Neural crest cell (in vitro differentiated cells): ENCODE data around the gene IFFO2. TPM values are rescaled to one million over a fixed set of nuclear protein-coding genes. Genes with fewer than 3 reads are reported as not detected.
A peak's percentile ranks its signal among the peaks of the same experiment; 100 is the strongest.

Source experiments
- DNase-seq: peaks from one replicate; pipeline ENCODE4 v3.0.0; 2021; ENCODE audit warnings: low read depth, mixed read lengths, low spot score
- H3K27ac Mint-ChIP-seq: one replicate; pipeline ENCODE4 v1.8.0; 2021; ENCODE audit warnings: mild to moderate bottlenecking, mixed read lengths; ENCODE audit not compliant: unreplicated experiment
- H3K27me3 Mint-ChIP-seq: 2 replicates; pipeline ENCODE4 v1.8.0; 2021; ENCODE audit warnings: low read depth, mild to moderate bottlenecking, mixed read lengths
- H3K36me3 Mint-ChIP-seq: 2 replicates; pipeline ENCODE4 v1.8.0; 2021; ENCODE audit warnings: low read depth, mild to moderate bottlenecking, mixed read lengths
- H3K4me1 Mint-ChIP-seq: 2 replicates; pipeline ENCODE4 v1.8.0; 2021; ENCODE audit warnings: mixed read lengths
- H3K4me3 Mint-ChIP-seq: one replicate; pipeline ENCODE4 v1.8.0; 2021; ENCODE audit warnings: mild to moderate bottlenecking, mixed read lengths
- H3K9me3 Mint-ChIP-seq: 2 replicates; pipeline ENCODE4 v1.8.0; 2021; ENCODE audit warnings: mixed read lengths
- total RNA-seq: library from RNA; stranded (reverse); gene quantifications from 2 replicates; pipeline ENCODE4 v1.2.1, GENCODE V29; 2021
- TF ChIP-seq, protein P1 (sequence below): fragments of 200-600 bp; sonication (generic); conservative IDR thresholded peaks from 2 replicates; pipeline ENCODE4 v1.5.0; 2021; ENCODE audit warnings: antibody characterized with exemption, mild to moderate bottlenecking

Gene IFFO2
- total RNA-seq, 1 donor from 2014 or later, result 9.9 TPM

- Mint-ChIP-seq H3K36me3 (no peaks in the 10 kb centered on the region), H3K4me1 (no peaks in the 10 kb centered on the region), H3K4me3 (no peak overlapping the region), H3K27ac (no peak overlapping the region), H3K9me3 (no peaks in the 10 kb centered on the region), H3K27me3 (no peaks in the 10 kb centered on the region)
- DNase-seq, result no peak
- TF ChIP-seq, protein P1, sequence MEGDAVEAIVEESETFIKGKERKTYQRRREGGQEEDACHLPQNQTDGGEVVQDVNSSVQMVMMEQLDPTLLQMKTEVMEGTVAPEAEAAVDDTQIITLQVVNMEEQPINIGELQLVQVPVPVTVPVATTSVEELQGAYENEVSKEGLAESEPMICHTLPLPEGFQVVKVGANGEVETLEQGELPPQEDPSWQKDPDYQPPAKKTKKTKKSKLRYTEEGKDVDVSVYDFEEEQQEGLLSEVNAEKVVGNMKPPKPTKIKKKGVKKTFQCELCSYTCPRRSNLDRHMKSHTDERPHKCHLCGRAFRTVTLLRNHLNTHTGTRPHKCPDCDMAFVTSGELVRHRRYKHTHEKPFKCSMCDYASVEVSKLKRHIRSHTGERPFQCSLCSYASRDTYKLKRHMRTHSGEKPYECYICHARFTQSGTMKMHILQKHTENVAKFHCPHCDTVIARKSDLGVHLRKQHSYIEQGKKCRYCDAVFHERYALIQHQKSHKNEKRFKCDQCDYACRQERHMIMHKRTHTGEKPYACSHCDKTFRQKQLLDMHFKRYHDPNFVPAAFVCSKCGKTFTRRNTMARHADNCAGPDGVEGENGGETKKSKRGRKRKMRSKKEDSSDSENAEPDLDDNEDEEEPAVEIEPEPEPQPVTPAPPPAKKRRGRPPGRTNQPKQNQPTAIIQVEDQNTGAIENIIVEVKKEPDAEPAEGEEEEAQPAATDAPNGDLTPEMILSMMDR, result no peak
These were observed 71.0 kb downstream of the IFFO2 start for GRCh38 chr1:18885311-18886002.

GRCh38 chr1:18884727-18885126, 71.7 kb downstream of the IFFO2 start:
- H3K4me3 Mint-ChIP-seq, result no peak overlapping the region
- H3K9me3 Mint-ChIP-seq, result no peaks in the 10 kb centered on the region
- no peaks in the 10 kb centered on the region for H3K36me3 Mint-ChIP-seq
- H3K27me3 Mint-ChIP-seq, result no peaks in the 10 kb centered on the region
- no peaks in the 10 kb centered on the region for H3K4me1 Mint-ChIP-seq
- H3K27ac Mint-ChIP-seq, result peak overlapping the region; percentile 72
- TF ChIP-seq, protein P1, result no peak
- no peak for DNase-seq

DNA sequence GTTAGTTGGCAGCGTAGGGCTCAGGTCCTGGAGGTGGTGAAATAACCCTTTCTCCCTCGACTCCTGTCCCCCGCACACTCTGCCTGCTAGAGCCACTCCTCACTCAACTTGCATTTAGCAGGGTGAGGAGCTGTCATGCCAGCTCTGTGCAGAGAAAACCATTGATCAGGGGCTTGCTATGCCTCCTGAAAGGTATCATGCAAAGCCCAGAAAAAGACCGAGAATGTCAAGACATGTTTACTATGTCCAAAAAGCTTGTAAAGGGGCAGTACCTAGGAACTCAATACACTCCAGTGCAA, 72.1 kb downstream of the IFFO2 start:
- Mint-ChIP-seq H3K4me3 (no peak overlapping the region), H3K27ac (peak overlapping the region; percentile 72), H3K9me3 (no peaks in the 10 kb centered on the region), H3K4me1 (no peaks in the 10 kb centered on the region), H3K36me3 (no peaks in the 10 kb centered on the region), H3K27me3 (no peaks in the 10 kb centered on the region)
- TF ChIP-seq, protein P1, result no peak
- DNase-seq, result no peak

- Mint-ChIP-seq H3K9me3 (no peaks in the 10 kb centered on the region), H3K27ac (no peak overlapping the region), H3K4me3 (no peak overlapping the region), H3K4me1 (no peaks in the 10 kb centered on the region), H3K36me3 (no peaks in the 10 kb centered on the region), H3K27me3 (no peaks in the 10 kb centered on the region)
- peak; percentile 81 for DNase-seq
- TF ChIP-seq, protein P1, result peak; percentile 82
These were observed 72.6 kb downstream of the IFFO2 start for GRCh38 chr1:18883636-18884418.

DNA sequence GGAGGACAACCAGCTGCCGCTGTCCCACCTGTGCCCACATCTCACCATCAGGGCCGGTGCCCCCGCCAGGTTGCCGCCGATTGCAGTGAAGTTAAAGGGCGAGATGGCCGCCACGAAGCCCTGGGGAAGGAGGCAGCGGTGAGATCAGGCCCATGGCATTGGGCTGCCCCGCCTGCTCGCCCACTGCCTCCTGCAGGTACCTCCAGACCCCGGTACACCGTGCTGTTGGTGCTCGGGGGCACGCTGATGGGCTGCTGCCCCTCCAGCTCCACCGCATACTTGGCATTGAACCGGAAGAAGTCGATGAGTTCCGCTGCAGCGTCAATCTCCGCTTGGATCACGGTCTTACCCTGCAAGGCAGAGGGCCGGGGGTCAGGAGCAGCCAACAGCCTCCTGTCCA, 73.4 kb downstream of the IFFO2 start:
- TF ChIP-seq, protein P1, result no peak
- Mint-ChIP-seq H3K9me3 (no peaks in the 10 kb centered on the region), H3K27ac (no peak overlapping the region), H3K36me3 (no peaks in the 10 kb centered on the region), H3K27me3 (no peaks in the 10 kb centered on the region), H3K4me1 (no peaks in the 10 kb centered on the region), H3K4me3 (no peak overlapping the region)
- no peak for DNase-seq
